Daoy (cell line): ENCODE measurements around the gene HLA-DMB. TPM values are rescaled to one million over a fixed set of nuclear protein-coding genes. Genes with fewer than 3 reads are reported as not detected.

Source experiments
- DNase-seq: peaks from one replicate; pipeline ENCODE4 v3.0.0-alpha.2; 2015; ENCODE audit warnings: low read depth
- total RNA-seq: library from RNA; depleted of rRNA; stranded (reverse); fragments of >200 nt; shearing (Covaris generic); gene quantifications from 2 replicates; pipeline ENCODE4 v1.2.3, GENCODE V29; 2014; rRNA removed

Gene HLA-DMB
- total RNA-seq, 1 experiment from 2014 or later, result 0.23 TPM

DNA sequence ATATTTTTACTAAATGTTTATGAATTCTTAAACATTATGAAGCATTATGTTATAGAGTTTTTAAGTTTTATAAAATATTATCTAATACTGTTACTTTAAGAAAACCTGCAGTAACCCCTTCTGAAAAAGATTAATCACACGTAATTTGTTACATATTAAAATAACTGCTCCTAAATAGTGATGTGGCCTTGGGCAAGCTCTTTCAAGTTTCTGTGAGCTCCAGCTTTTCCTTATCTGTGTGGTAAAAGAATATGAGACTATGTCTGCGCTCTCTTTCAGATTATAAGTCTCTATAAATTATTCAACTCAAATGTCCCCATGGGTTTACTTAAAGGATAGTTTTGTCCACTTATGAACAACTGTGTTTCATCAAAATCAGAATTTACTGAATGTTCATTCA, 31.9 kb downstream of the HLA-DMB start:
- DNase-seq, result no peak

DNA sequence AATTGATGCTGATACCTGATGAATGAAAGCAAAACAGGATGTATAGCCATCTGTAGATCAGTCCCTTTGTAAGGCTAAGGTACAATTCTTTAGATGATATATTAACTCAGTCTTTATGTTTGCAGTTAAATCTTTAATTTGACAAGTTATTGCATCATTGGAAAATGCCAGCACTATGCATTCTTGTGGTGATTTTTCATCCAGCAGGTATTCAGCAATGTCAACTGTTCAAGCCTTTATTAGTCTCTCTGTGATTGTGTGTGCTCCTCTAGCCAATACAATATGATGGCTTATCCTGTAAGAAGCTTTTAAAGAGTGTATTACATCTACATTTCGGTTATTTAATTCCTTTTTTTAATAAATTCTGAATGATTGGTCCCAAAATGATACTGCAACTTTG, 34.3 kb downstream of the HLA-DMB start:
- DNase-seq, result peak; percentile 27

DNA sequence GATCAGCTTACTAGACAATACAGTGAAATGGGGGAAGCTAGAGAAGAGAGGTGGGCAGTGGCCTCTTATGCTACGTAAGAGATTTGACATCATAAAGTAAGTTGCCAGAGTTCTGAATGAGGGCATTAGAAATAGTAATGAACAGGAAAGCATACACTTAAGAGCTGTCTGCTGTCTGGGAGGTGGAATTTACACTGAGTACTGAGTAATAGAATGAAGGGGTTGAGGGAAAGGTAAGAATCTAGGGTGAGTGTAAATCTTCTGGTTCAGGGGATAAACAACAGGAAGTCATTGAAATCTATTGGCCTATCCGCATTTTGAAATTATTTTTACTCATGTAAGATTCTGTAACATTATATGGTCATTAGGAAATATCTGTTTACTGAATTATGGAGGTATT, 35.8 kb downstream of the HLA-DMB start:
- DNase-seq, result no peak

DNA sequence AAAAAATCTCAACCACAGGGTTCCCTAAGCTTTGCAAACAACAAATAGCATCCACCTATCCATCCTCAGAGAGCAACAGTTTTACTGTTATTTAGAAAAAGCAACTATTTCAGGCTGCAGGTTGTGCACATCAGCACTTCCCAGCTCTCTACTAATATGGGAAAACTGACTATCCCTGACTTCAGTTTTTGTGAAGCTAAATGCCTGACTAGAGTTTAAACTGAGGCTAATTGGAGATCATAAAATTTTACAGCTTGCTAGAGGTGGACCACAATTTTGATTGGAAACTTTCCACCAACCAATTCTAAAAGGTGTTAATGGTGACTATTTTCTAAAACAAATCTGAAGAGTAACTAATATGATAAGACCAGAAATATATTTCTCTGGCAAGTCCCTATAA, 36.9 kb downstream of the HLA-DMB start:
- no peak for DNase-seq

DNA sequence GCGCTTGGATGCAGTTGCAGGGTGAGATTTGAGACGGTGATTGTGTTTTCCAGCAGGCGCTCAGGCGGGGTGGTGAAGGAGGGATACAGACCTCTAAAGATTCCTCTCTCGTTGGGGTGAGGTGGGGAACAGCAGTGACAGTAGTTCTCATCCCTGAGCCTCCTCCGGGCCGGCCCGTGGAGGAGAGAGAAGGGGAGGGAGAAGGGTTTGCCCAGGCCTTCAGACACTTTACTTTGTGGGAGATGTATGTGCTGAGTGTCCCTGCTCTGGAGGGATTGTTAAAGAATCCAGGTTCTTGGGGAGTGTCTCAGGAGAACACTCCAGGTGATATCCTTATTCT, 45.9 kb downstream of the HLA-DMB start:
- no peak for DNase-seq

DNA sequence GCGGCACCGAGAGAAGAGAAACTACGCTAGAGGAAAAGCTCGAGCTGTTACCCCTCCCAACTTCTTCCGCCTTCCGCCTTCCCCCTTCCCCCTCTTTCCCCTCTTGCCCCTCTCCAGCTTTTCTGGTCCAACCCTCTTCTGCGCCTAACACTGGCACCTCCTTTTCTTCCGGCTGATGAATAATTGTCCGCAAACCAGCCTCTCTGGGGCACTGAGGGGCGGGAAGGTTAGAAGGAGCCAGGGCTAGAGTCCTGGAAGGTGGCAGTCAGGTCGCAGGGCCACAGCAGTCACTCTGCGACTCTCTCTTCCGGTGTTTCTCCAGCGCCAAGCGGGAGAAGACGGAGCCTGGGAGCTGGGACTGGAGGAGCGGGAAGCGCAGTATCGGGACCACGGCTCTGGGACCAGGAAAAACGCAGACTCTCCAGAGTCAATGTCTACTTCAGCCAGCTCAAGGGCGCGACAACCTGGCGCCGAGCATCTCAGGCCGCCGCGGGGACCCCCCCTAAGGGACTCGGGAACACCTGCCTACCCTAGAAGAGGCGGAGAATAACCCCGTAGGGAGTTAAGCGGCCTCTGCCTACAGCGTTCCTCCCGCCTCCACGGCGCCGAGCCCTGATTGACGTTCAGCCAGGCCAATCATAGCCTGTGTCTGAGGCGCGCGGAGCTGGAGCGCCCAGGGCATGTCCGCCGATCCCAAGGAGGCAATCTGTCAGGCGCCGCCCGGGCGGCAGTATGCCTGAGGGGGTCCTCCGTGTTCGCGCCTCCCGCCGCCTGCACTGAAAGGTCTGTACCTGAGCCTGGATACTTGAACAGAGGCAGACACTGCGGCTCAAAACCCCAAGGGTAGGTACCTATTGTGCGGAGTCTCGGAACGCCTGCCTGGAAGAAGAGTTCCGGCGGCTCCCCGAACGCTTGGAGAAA, 46.5 kb downstream of the HLA-DMB start:
- peak; percentile 97 for DNase-seq

DNA sequence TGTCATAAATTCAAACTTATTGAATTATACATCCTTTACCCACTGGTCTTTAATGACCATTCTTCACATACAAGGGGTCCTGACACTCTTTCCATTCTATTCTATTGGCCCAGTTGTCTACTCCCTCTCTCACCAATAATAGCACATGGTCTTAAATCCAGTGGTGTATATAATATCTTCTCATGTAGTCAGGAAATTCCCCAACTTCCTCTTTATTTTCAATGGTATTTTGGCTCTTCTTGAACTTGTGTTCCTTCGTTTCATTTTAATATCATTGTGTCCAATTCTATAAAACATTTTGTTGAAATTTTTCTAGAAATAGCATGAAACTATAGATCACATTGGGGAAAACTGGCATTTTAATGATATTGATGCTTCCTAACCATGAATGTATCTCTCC, 50.0 kb downstream of the HLA-DMB start:
- no peak for DNase-seq

DNA sequence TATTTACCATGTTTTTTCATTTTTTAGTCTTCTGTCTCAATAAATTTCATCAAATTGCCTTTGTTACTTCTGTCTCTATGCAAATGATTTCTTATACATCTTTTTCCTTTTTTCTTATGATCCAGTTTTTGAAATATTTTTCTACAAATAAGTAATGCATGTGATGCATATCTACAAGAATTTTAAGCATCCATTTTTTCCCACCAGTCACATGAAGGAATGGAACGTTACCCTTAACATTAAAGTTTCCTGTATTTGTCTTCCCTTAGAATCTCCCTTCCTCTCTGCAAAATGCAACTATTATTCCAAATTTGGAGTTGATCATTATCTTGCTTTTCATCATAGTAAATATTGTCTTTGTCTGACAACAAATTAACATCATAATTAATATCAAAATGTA, 51.3 kb downstream of the HLA-DMB start:
- no peak for DNase-seq

DNA sequence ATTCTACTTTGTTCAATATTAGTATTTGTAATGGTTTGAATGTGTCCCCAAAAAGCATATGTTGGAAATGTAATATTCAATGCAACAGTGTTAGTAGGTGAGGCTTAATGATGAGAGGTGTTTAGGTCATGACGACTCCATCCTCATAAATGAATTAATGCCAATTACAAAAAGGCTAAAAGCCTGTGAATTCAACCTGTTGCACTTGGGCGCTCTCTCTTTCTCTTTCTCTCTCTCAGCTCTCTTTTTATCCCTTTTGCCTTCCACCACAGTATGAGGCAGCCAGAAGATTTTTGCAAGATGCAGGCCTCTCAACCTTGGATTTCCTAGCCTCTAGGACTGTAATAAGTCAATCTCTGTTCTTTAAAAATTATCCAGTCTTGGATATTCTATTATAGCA, 52.3 kb downstream of the HLA-DMB start:
- no peak for DNase-seq

DNA sequence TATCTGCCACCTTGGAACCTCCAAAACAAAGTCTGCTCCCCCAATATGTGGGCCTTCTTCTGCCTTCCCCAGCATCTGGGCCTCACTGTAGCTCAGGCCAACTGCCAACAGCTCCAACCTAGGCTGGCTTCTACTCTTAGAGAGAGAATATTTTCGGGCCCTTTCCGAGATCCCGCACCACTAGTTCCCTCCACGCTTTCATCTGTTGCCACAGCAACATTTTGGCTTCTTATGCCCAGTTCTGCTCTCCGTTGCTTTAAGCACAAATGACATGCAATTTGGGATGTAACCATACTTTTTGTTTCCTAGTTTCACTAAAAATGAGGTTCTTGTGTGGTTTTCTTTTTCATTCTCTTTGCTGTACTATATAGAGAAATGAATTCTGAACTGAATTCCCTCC, 53.2 kb downstream of the HLA-DMB start:
- no peak for DNase-seq

DNA sequence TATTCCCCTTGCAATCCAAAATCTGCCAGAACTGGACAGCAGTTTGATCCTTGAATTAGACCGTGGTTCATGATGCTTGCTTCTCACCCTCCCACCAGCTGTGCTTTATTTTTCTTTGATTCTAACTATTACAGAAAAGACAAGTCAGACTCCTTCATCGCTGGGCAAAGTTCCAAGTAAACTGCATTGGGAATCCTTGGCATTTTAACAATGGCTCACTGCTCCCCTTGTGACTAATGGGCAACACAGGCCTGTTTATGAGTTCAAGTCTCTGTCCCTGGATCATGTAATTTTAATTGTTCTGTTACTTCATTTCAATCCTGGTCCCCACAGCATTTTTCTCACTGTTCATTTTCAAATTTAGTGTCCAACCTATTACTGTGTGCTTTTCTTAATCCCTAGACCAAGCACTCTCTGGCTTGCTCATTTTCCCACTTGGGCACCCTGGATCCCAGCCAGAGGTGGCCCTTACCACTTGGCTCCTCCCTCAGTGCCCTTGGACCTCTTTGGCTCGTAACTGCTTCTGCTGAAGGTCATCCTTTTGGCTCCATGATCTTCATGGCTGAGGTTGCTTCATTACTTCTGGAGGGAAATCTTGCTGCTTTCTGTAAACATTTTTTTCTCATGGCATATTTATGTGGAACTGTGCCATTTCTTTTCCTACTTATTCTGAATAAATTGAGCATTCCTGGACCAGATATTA, 54.0 kb downstream of the HLA-DMB start:
- DNase-seq, result peak; percentile 71

DNA sequence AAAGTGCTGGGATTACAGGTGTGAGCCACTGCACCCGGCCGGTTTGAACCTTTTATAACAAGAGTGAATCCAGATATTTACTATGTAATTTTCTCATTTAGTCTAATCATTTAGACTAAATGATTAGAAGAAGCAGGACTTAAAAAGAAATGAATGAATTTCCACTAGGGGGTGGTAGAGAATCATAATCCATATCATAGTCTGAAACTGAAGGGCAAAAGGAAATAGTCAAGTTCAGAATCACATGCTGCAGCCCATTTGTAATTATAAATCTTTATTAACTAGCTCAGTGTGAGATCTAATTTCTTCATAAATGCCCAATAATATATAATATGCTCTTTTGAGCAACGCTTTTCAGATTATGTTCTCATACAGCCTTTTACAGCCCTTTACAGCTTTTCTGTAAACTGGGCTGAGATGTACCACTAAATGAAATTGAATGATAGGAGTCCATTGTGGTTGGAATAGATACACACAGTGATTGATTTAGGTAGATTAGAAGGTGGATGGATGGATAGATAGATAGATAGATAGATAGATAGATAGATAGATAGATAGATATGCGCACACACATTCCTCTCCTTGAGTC, 55.0 kb downstream of the HLA-DMB start:
- DNase-seq, result peak; percentile 40

Other genes starting within 250 kb of the HLA-DMB start
- gene HLA-DQA2, start 199.6 kb downstream of the HLA-DMB start, total RNA-seq, result not detected in 2 replicates
- not detected in 2 replicates for gene HLA-DQB2, start 177.5 kb downstream of the HLA-DMB start, total RNA-seq
- gene HLA-DOB, start 124.0 kb downstream of the HLA-DMB start, total RNA-seq, result 0.63 TPM in 1 of 2 replicates, not detected in the other
- gene TAP2, start 102.3 kb downstream of the HLA-DMB start, total RNA-seq, result 41.9 and 183 TPM in 2 replicates
- 108 and 133 TPM in 2 replicates for gene PSMB8, start 97.0 kb downstream of the HLA-DMB start, total RNA-seq
- 74.7 and 78.8 TPM in 2 replicates for gene TAP1, start 87.3 kb downstream of the HLA-DMB start, total RNA-seq
- 76.5 and 99.3 TPM in 2 replicates for gene PSMB9, start 86.8 kb downstream of the HLA-DMB start, total RNA-seq
- 0.11 and 1.8 TPM in 2 replicates for gene HLA-DMA, start 12.1 kb upstream of the HLA-DMB start, total RNA-seq
- gene BRD2, start 27.6 kb upstream of the HLA-DMB start, total RNA-seq, result 108 and 128 TPM in 2 replicates
- 1.9 TPM in 1 of 2 replicates, not detected in the other for gene HLA-DOA, start 68.6 kb upstream of the HLA-DMB start, total RNA-seq
- 4.2 and 13.8 TPM in 2 replicates for gene HLA-DPA1, start 132.6 kb upstream of the HLA-DMB start, total RNA-seq
- 25.4 and 34.6 TPM in 2 replicates for gene HLA-DPB1, start 135.0 kb upstream of the HLA-DMB start, total RNA-seq